Testis (tissue), 2 donors: Measurements from ENCODE around the gene RUNDC1.

Source experiments
- POLR2A ChIP-seq: fragments of 450-650 bp; IDR thresholded peaks from one replicate; pipeline ENCODE4 v1.6.1; 2017; ENCODE audit warnings: antibody characterized with exemption, mild to moderate bottlenecking, moderate library complexity
- TF ChIP-seq, protein P1 (sequence below), 3 experiments: fragments of 450-650 bp in 2 of 3; fragments of 200-600 bp in 1 of 3; sonication (generic) in 1 of 3; IDR thresholded peaks; one replicate each; pipeline ENCODE4 v1.5.1; 2016 to 2019; ENCODE audit warnings: antibody characterized with exemption in 3 of 3, mild to moderate bottlenecking in 2 of 3, moderate library complexity in 1 of 3

DNA sequence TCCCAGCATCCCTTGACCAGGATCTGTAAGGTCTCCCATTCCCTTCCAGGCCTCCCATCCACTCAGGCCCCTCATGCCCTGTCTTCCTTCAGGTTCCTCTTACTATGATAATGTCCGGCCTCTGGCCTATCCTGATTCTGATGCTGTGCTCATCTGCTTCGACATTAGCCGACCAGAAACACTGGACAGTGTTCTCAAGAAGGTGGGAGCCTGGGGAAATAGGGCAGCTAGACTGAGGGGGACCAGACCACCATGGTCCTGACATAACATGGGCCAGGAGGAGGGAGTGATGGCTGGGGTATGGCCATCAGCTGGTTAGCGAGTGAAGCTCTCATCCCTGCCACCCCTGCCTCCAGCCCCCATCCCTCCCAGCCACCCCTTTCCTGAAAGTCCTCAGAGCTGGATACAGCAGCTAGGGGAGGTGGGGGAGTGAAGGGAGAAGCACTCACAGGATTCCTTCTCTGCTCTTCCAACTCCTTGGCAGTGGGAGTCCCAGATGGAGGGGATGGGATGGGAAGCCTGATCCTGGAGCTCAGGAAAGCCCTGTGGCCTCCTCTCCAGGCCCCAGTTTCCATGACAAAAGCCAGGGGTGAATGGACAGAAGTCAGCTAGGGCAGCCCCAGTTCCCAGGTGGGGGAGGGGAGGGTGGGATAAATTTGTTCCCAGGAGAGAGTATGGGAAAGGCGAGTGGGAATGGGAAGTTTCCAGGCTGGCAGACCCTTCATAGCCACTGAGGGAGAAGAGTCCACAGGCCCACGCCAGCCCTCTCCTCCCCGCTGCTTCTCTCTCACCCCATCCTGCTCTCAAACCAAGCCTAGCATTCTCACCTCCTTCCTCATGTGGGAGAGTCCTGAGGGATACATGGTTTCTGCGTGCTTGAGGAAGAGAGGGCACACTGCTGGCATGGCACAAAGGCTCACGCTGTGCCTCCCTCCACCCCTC, 47.0 kb downstream of the RUNDC1 start:
- TF ChIP-seq, protein P1, sequence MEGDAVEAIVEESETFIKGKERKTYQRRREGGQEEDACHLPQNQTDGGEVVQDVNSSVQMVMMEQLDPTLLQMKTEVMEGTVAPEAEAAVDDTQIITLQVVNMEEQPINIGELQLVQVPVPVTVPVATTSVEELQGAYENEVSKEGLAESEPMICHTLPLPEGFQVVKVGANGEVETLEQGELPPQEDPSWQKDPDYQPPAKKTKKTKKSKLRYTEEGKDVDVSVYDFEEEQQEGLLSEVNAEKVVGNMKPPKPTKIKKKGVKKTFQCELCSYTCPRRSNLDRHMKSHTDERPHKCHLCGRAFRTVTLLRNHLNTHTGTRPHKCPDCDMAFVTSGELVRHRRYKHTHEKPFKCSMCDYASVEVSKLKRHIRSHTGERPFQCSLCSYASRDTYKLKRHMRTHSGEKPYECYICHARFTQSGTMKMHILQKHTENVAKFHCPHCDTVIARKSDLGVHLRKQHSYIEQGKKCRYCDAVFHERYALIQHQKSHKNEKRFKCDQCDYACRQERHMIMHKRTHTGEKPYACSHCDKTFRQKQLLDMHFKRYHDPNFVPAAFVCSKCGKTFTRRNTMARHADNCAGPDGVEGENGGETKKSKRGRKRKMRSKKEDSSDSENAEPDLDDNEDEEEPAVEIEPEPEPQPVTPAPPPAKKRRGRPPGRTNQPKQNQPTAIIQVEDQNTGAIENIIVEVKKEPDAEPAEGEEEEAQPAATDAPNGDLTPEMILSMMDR (IDR thresholded peaks at IDR 0.05) = no peak
- TF ChIP-seq POLR2A = no peak
